NCI-H2171 treated with DMSO at 0.1 percent for 48 hours (cell line): ENCODE data around the gene UBL5.
"Not testable (repeated sequence)": the region's sequence is repeated elsewhere in the genome, so short reads cannot be mapped to it uniquely, and the experiment has no call there.

Experiments
- DNase-seq: peaks from one replicate; lab custom pipeline; 2025; lab: John Stamatoyannopoulos, UW

Gene UBL5

GRCh38 chr19:9811139-9811538 is 16.6 kb upstream of the UBL5 start:
- DNase-seq, result no peak

- no peak for DNase-seq
These were observed 9.5 kb upstream of the UBL5 start for GRCh38 chr19:9818175-9818733.

GRCh38 chr19:9818734-9819595 is 8.8 kb upstream of the UBL5 start, which contains the start of gene FBXL12:
Gene FBXL12 (minus strand): TSS chr19:9819079. CDS start chr19:9818813, 266 bp downstream.
- peak; percentile 99 for DNase-seq

GRCh38 chr19:9819596-9819909 is 8.2 kb upstream of the UBL5 start:
- DNase-seq, result no peak

GRCh38 chr19:9820034-9820433 is 7.7 kb upstream of the UBL5 start:
- not testable (repeated sequence) for DNase-seq

- DNase-seq, result no peak
These were observed 3.9 kb upstream of the UBL5 start for GRCh38 chr19:9823816-9824215.

- no peak for DNase-seq
These were observed 889 bp downstream of the UBL5 start for GRCh38 chr19:9828551-9829063.

- no peak for DNase-seq
These were observed 6.6 kb downstream of the UBL5 start for GRCh38 chr19:9834307-9834725.

GRCh38 chr19:9834726-9835506 is 7.2 kb downstream of the UBL5 start, which contains the start of gene PIN1:
Gene PIN1 (plus strand): TSS chr19:9835318. CDS start chr19:9835345, 27 bp downstream.
- DNase-seq, result peak; percentile 99

- DNase-seq, result no peak
These were observed 7.8 kb downstream of the UBL5 start for GRCh38 chr19:9835507-9835949.

GRCh38 chr19:9836021-9836420 is 8.3 kb downstream of the UBL5 start:
- peak; percentile 6 for DNase-seq

GRCh38 chr19:9838324-9838723 is 10.6 kb downstream of the UBL5 start:
- no peak for DNase-seq

- DNase-seq, result peak; percentile 46
These were observed 11.7 kb downstream of the UBL5 start for GRCh38 chr19:9839415-9839814.

- no peak for DNase-seq
These were observed 15.3 kb downstream of the UBL5 start for GRCh38 chr19:9842834-9843625.

GRCh38 chr19:9843626-9844273 is 16.0 kb downstream of the UBL5 start:
- not testable (repeated sequence) for DNase-seq

GRCh38 chr19:9847087-9847671 is 19.5 kb downstream of the UBL5 start:
- DNase-seq, result peak; percentile 62

- DNase-seq, result peak; percentile 56
These were observed 20.3 kb downstream of the UBL5 start for GRCh38 chr19:9848060-9848459.

GRCh38 chr19:9848762-9849161 is 21.0 kb downstream of the UBL5 start:
- DNase-seq, result peak; percentile 89

GRCh38 chr19:9849791-9850190 is 22.1 kb downstream of the UBL5 start:
- DNase-seq, result peak; percentile 67

- DNase-seq, result peak; percentile 98
These were observed 22.7 kb downstream of the UBL5 start for GRCh38 chr19:9850235-9850959.
